ENCODE data around the gene NR2E3.

DNA sequence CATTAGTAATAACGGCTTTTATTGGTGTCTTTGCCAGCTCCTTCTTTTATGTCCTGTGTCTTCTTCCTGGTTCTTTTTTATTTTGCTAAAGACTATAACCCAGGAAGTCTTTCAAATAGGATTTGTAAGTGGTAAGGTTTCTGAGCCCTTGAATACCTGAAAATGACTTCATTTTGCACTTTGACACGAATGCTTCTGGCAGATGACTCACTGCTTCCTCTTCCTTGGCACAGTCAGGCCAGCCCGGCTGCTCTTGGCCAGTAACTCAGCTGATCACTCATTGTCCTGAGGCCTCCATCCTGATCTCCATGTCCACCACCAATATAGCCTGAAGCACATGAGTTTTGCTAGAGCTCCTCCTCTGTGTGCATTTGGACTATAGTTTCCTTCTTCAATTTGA is 48.7 kb upstream of the NR2E3 start:
- TF ChIP-seq, protein P1, sequence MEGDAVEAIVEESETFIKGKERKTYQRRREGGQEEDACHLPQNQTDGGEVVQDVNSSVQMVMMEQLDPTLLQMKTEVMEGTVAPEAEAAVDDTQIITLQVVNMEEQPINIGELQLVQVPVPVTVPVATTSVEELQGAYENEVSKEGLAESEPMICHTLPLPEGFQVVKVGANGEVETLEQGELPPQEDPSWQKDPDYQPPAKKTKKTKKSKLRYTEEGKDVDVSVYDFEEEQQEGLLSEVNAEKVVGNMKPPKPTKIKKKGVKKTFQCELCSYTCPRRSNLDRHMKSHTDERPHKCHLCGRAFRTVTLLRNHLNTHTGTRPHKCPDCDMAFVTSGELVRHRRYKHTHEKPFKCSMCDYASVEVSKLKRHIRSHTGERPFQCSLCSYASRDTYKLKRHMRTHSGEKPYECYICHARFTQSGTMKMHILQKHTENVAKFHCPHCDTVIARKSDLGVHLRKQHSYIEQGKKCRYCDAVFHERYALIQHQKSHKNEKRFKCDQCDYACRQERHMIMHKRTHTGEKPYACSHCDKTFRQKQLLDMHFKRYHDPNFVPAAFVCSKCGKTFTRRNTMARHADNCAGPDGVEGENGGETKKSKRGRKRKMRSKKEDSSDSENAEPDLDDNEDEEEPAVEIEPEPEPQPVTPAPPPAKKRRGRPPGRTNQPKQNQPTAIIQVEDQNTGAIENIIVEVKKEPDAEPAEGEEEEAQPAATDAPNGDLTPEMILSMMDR (conservative IDR thresholded peaks at IDR 0.05; ENCODE audit: low read length), result no peak
- no peak for TF ChIP-seq EZH2phosphoT487 (IDR thresholded peaks at IDR 0.05; ENCODE audit: borderline replicate concordance)
